Stimulated activated CD8-positive, alpha-beta memory T cell treated with anti-CD3 and anti-CD28 coated beads, Interleukin-7, amount 100 ng/mL, for 48 hours (primary cell): ENCODE measurements around the gene GAB2.
"Not testable (repeated sequence)": the region's sequence is repeated elsewhere in the genome, so short reads cannot be mapped to it uniquely, and the experiment has no call there.

Experiments
- DNase-seq, 2 donors: peaks; one replicate each; pipeline ENCODE4 v3.0.0-alpha.2; 2020; ENCODE audit warnings: low read depth in 1 of 2; ENCODE audit errors: extremely low read depth in 1 of 2

GAB2 gene

GRCh38 chr11:78291503-78292108, 126.0 kb downstream of the GAB2 start:
- peak in 1 of 2 donors; percentile 24 for DNase-seq

DNA sequence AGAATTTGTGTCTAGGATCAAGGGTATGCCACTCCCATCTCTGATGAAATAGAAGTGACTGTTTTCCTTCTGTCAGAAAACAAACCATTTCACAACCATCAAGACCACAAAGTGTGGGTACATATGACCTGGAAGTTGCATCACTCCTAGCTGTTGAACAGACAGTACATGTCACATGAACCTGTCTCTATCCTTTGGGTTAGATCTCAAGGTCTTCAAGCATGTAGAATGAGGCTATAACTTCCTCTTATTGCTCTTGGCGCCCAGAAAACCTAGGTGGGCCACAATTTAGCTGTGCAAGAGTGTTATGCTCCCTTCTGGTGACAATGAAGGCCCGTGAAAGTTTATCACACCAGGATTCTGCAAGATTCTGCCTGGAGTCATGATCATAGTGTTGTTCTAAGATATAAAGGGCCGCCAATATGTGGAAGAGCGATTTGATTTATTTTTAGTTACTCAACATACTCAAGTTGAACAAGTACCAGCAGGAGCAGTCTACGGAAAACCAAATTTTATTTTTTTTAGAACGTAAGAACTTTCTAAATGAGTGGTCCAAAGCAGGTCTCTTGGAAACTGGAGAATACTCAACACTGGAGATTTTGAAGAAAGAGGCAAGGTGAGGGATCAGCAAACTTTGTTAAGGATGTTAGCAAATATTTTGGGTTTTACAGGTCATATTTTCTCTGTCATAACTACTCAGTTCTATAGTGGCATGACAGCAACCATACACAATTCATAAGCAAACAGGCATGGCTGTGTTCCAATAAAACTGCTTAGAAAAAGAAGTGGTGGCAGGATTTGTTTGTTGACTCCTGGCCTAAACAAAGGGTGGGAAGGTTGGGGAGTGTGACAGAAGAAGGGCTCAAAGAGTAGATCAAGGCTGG, 127.1 kb downstream of the GAB2 start:
- DNase-seq, result peak in 1 of 2 donors; percentile 29

GRCh38 chr11:78289552-78290292, 127.9 kb downstream of the GAB2 start:
- no peak for DNase-seq

DNA sequence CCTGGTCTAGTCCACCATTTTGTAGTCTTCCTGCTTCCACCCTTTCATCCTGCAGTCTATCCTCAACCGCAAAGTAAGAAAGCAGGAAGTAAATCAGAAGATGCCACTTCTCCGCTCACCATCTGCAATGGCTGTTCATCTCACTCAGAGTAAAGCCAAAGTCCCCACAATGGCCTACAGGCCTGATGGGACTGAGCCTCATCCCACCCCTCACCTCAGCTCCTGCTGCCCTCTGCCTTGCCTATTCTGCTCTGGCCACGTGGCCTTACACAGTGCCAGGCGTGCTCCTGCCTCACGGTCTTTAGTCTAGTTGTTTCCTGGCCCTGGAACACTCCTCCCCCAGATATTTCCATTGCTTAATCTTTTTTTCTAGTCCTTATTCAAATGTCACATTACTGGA, 133.4 kb downstream of the GAB2 start:
- no peak for DNase-seq

DNA sequence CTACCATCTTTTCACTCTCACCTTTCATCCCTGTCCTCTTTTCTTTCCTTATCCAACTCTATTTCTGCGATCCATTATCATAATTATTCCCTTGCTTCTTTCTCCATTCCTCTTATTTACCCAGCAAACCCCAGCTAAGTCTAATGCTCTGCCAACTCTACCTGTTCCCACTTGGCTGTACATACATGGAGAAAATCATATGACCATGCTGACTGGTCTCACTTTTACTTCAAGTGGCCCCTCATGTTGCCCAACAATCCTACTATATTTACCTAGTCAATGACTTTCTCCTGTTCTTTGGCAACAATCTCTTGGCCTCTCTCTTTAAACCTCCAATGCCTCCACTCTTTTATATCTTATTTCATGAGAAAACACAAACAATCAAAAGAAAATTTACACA, 134.8 kb downstream of the GAB2 start:
- DNase-seq, result no peak

DNA sequence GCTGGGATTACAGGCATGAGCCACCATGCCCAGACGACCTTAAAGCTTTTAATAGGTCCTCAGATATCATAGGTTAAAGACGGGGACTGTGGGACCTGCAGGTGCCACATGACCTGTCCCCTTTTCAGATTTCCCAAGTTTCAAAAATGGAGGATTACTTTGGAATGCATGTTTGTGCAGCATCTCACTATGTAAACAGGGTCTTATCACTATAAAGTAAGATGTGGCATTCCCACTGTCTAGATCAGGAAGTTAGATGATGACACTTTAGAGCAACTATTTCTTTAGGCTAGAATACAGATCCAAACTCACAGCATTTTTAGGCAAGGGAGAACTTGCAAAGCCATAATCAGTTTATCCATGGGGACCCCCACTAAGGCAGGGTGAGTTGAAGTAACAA, 136.1 kb downstream of the GAB2 start:
- no peak for DNase-seq

DNA sequence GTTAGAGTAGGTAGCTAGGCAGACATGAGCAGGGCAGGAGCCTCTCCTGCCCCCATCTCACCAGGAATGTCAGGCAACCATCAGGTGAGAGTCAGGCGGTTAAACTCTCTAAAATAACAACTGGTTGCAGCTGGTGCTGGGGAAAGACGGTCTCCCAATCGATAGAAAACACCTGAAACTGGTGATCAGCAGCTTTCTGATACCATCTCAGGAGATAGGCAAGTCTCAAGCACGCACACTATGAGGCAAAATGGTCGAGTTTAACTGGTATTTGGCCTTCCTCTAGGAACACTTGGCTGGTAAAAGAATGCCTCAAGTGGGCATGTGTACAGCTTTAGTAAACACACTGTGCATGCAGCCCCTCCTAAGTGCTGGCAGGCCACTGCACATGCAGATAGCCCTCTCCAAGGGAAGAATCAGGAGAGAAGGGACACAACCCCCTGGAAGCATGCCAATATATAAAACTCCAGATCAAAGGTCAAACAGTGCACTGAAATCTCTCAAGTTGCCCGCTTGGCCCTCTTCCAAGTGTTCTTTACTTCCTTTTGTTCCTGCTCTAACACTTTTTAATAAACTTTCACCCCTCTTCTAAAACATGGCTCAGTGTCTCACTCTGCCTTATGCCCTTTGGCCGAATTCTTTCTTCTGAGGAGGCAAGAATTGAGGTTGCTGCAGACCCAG, 140.2 kb downstream of the GAB2 start:
- no peak for DNase-seq

DNA sequence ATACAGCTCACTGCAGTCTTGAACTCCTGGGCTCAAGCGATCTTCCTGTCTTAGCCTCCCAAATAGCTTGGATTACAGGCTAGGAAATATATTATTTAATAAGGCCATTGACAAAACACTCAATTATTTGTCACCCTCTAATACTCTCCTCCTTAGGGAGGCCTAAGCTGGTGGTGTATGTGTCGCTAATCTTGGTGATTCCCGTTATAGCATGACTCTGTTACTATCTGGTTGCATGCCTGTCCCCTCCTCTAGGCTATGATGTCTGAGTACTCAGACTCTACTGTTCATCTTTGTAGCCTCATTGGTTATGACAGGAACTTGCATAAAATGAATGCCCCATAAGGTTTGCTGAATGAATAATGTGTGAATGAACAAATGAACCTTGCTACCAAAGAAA, 141.3 kb downstream of the GAB2 start:
- DNase-seq, result no peak

- no peak for DNase-seq
Measured at GRCh38 chr11:78274739-78275138, 142.9 kb downstream of the GAB2 start.

- not testable (repeated sequence) for DNase-seq
Measured at GRCh38 chr11:78272625-78273269, 144.9 kb downstream of the GAB2 start.

GRCh38 chr11:78271801-78272200, 145.8 kb downstream of the GAB2 start:
- not testable (repeated sequence) for DNase-seq

- DNase-seq, result no peak
Measured at GRCh38 chr11:78270971-78271370, 146.6 kb downstream of the GAB2 start.

- DNase-seq, result no peak
Measured at GRCh38 chr11:78269806-78270205, 147.8 kb downstream of the GAB2 start.

GRCh38 chr11:78268591-78269410, 148.8 kb downstream of the GAB2 start:
- DNase-seq, result no peak

- no peak for DNase-seq
Measured at GRCh38 chr11:78266451-78266850, 151.2 kb downstream of the GAB2 start.

GRCh38 chr11:78265326-78265725, 152.3 kb downstream of the GAB2 start:
- no peak for DNase-seq

GRCh38 chr11:78262691-78263090, 154.9 kb downstream of the GAB2 start:
- no peak for DNase-seq

DNA sequence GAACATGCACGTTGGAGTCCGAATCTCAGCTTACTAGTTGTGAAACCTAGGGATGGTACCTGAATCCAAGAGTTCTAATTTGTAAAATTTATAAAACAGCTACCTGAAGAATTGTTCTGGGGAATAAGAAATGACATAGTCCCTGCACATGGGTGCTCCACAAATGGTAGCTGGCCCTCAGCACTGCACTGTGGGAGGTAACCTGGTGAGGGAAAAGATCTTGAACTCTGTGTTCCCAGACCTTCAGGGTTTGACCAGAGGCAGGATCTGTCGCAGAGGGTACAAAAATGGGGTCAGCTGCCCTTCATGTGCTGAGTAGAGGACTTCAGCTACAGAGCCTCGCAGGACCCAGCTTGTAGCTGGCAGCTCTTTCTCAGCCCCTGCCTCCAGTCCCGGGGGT, 155.4 kb downstream of the GAB2 start:
- no peak for DNase-seq

GRCh38 chr11:78261828-78262227, 155.8 kb downstream of the GAB2 start:
- no peak for DNase-seq

GRCh38 chr11:78261367-78261766, 156.3 kb downstream of the GAB2 start:
- DNase-seq, result no peak
